Sigmoid colon (tissue), 4 donors: ENCODE data around the gene MEF2A.

Experiments
- EP300 ChIP-seq, 4 donors: sonication (generic); formaldehyde crosslinking; IDR thresholded peaks; one replicate each; pipeline ENCODE4 v1.6.1; 2017; ENCODE audit warnings: antibody characterized with exemption in 4 of 4
- POLR2A ChIP-seq, 2 donors: fragments of 450-650 bp; IDR thresholded peaks; one replicate each; pipeline ENCODE4 v1.6.1; 2016; ENCODE audit warnings: antibody characterized with exemption in 2 of 2, mild to moderate bottlenecking in 2 of 2, moderate library complexity in 2 of 2
- TF ChIP-seq, protein P1 (sequence below), 4 experiments: fragments of 450-650 bp in 3 of 4; fragments of 200-600 bp in 1 of 4; IDR thresholded peaks; one replicate each; pipeline ENCODE4 v1.5.1; 2016 to 2019; ENCODE audit warnings: antibody characterized with exemption in 4 of 4, mild to moderate bottlenecking in 3 of 4, moderate library complexity in 2 of 4

DNA sequence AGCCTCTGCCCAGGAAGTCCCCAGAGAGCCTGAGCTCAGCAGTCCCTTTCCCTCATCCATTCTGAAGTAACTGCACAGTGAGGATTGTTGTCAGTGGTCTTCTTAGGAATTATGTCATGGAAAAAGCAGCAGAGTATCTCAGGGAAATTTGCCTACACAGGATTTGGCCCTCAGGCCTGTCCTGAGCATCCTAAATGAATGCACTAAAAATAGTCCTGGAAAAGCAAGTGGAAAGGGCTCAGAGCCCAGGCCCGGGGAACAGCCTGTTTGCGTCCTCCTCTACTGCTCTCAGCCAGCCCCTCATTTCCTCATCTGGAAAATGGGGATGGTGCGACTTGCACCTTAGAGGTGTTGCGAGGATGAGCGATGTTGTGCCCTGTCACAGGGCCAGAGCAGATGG lies 145.8 kb downstream of the MEF2A start:
- TF ChIP-seq POLR2A (IDR thresholded peaks at IDR 0.05) (no peak), EP300 (IDR thresholded peaks at IDR 0.05) (no peak)
- TF ChIP-seq, protein P1, sequence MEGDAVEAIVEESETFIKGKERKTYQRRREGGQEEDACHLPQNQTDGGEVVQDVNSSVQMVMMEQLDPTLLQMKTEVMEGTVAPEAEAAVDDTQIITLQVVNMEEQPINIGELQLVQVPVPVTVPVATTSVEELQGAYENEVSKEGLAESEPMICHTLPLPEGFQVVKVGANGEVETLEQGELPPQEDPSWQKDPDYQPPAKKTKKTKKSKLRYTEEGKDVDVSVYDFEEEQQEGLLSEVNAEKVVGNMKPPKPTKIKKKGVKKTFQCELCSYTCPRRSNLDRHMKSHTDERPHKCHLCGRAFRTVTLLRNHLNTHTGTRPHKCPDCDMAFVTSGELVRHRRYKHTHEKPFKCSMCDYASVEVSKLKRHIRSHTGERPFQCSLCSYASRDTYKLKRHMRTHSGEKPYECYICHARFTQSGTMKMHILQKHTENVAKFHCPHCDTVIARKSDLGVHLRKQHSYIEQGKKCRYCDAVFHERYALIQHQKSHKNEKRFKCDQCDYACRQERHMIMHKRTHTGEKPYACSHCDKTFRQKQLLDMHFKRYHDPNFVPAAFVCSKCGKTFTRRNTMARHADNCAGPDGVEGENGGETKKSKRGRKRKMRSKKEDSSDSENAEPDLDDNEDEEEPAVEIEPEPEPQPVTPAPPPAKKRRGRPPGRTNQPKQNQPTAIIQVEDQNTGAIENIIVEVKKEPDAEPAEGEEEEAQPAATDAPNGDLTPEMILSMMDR (IDR thresholded peaks at IDR 0.05), result no peak
